Breast epithelium (tissue), 4 donors: ENCODE measurements around the gene NAALADL2. TPM values are rescaled to one million over a fixed set of nuclear protein-coding genes. Genes with fewer than 3 reads are reported as not detected.

Experiments
- DNase-seq, 2 donors: peaks; one replicate each; pipeline ENCODE4 v3.0.0-alpha.2; 2019; ENCODE audit warnings: low spot score in 2 of 2
- H3K27ac ChIP-seq, 2 donors: fragments of 200-600 bp; sonication (generic) in 1 of 2; one replicate each; pipeline ENCODE4 v1.5.1; 2016 to 2019; ENCODE audit warnings: mild to moderate bottlenecking in 1 of 2
- H3K27me3 ChIP-seq, 2 donors: fragments of 200-600 bp; sonication (generic) in 1 of 2; one replicate each; pipeline versions ENCODE4 v1.5.1 to v1.6.0; 2017 to 2019; ENCODE audit warnings: control low read depth in 1 of 2, mild to moderate bottlenecking in 1 of 2
- H3K36me3 ChIP-seq: fragments of 200-600 bp; one replicate; pipeline ENCODE4 v1.5.1; 2019
- H3K4me1 ChIP-seq, 2 donors: fragments of 200-600 bp; sonication (generic); one replicate each; pipeline ENCODE4 v1.5.1; 2016 to 2019; ENCODE audit warnings: control low read depth in 1 of 2
- H3K4me3 ChIP-seq, 3 donors: fragments of 200-600 bp; sonication (generic); 1 replicate in 2 of 3; 2 replicates in 1 of 3; pipeline ENCODE4 v1.5.1; 2016 to 2019; ENCODE audit warnings: mild to moderate bottlenecking in 3 of 3, moderate library complexity in 2 of 3
- H3K9me3 ChIP-seq, 2 donors: fragments of 200-600 bp; sonication (generic) in 1 of 2; one replicate each; pipeline ENCODE4 v1.5.1; 2016 to 2019; ENCODE audit warnings: control low read depth in 1 of 2
- POLR2A ChIP-seq: fragments of 450-650 bp; IDR thresholded peaks from one replicate; pipeline ENCODE4 v1.6.1; 2016; ENCODE audit warnings: antibody characterized with exemption, mild to moderate bottlenecking, moderate library complexity
- POLR2AphosphoS5 ChIP-seq, 3 donors: sonication (generic); formaldehyde crosslinking; IDR thresholded peaks; one replicate each; pipeline ENCODE4 v1.6.1; 2017; ENCODE audit warnings: antibody characterized with exemption in 3 of 3
- intact Hi-C: fragments of 100-400 bp; cut with DNase I; formaldehyde crosslinking; loops from one replicate; pipeline ENCODE4 v1.15.1; 2023; ENCODE audit warnings: low total_unique reads
- total RNA-seq, 3 donors: library from RNA; depleted of rRNA; stranded (reverse); fragments of >200 nt; gene quantifications; one replicate each; pipeline ENCODE4 v1.1.0, GENCODE V29; 2016
- TF ChIP-seq, protein P1 (sequence below), 3 donors: fragments of 450-650 bp; IDR thresholded peaks; one replicate each; pipeline ENCODE4 v1.5.1; 2016 to 2017; ENCODE audit warnings: antibody characterized with exemption in 3 of 3, mild to moderate bottlenecking in 3 of 3, moderate library complexity in 3 of 3

The NAALADL2 gene
- total RNA-seq, 3 donors from 2014 or later: 12.0 to 69.5 (median 53.9) TPM

GRCh38 chr3:175601521-175601920 lies 742.4 kb downstream of the NAALADL2 start:
- intact Hi-C loops: no loop called here
- H3K4me3 ChIP-seq: no peak overlapping the region
- no peaks in the 10 kb centered on the region for H3K36me3 ChIP-seq
- H3K4me1 ChIP-seq: no peaks in the 10 kb centered on the region
- DNase-seq: no peak
- TF ChIP-seq, protein P1, sequence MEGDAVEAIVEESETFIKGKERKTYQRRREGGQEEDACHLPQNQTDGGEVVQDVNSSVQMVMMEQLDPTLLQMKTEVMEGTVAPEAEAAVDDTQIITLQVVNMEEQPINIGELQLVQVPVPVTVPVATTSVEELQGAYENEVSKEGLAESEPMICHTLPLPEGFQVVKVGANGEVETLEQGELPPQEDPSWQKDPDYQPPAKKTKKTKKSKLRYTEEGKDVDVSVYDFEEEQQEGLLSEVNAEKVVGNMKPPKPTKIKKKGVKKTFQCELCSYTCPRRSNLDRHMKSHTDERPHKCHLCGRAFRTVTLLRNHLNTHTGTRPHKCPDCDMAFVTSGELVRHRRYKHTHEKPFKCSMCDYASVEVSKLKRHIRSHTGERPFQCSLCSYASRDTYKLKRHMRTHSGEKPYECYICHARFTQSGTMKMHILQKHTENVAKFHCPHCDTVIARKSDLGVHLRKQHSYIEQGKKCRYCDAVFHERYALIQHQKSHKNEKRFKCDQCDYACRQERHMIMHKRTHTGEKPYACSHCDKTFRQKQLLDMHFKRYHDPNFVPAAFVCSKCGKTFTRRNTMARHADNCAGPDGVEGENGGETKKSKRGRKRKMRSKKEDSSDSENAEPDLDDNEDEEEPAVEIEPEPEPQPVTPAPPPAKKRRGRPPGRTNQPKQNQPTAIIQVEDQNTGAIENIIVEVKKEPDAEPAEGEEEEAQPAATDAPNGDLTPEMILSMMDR (IDR thresholded peaks at IDR 0.05): no peak
- TF ChIP-seq POLR2AphosphoS5 (IDR thresholded peaks at IDR 0.05): no peak
- TF ChIP-seq POLR2A: no peak
- H3K27me3 ChIP-seq: no peaks in the 10 kb centered on the region
- no peak overlapping the region for H3K27ac ChIP-seq
- no peaks in the 10 kb centered on the region for H3K9me3 ChIP-seq

GRCh38 chr3:175605851-175606250 lies 746.7 kb downstream of the NAALADL2 start:
- H3K4me3 ChIP-seq: no peak overlapping the region
- H3K27ac ChIP-seq: no peak overlapping the region
- no peaks in the 10 kb centered on the region for H3K36me3 ChIP-seq
- TF ChIP-seq, protein P1 (IDR thresholded peaks at IDR 0.05): no peak
- TF ChIP-seq POLR2AphosphoS5 (IDR thresholded peaks at IDR 0.05) (no peak), POLR2A (no peak)
- intact Hi-C loops: no loop called here
- H3K4me1 ChIP-seq: no peaks in the 10 kb centered on the region
- no peak for DNase-seq
- H3K9me3 ChIP-seq: no peaks in the 10 kb centered on the region
- no peaks in the 10 kb centered on the region for H3K27me3 ChIP-seq

- Histone ChIP-seq H3K4me1 (no peaks in the 10 kb centered on the region), H3K27me3 (no peaks in the 10 kb centered on the region), H3K9me3 (no peaks in the 10 kb centered on the region), H3K36me3 (no peaks in the 10 kb centered on the region), H3K4me3 (no peak overlapping the region), H3K27ac (no peak overlapping the region)
- no peak for TF ChIP-seq POLR2A
- TF ChIP-seq POLR2AphosphoS5 (IDR thresholded peaks at IDR 0.05): no peak
- TF ChIP-seq, protein P1 (IDR thresholded peaks at IDR 0.05): no peak
- intact Hi-C loops: no loop called here
- no peak for DNase-seq
Observed at GRCh38 chr3:175606650-175607318, 747.6 kb downstream of the NAALADL2 start.

DNA sequence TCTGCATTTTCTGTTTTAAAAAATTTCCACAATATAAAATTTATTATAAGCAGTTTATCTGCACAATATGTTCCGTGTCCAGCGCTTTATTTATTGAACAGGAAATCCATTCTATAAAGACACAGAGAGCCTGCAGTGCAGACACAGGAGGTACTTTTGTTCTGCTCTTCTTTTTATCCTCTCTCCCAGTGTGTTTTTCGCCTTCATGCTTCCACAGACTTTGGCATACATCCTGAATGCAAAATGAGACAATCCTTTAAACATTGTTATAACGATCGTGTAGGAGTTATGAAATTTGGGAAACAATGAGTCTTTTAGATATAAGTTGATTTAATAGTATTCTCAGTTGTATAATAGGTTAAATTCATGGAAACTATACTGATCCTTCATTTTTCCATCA lies 749.2 kb downstream of the NAALADL2 start:
- intact Hi-C loops: no loop called here
- H3K36me3 ChIP-seq: no peaks in the 10 kb centered on the region
- no peak for DNase-seq
- H3K4me3 ChIP-seq: no peak overlapping the region
- H3K27ac ChIP-seq: no peak overlapping the region
- H3K4me1 ChIP-seq: no peaks in the 10 kb centered on the region
- TF ChIP-seq, protein P1 (IDR thresholded peaks at IDR 0.05): no peak
- no peak for TF ChIP-seq POLR2A
- TF ChIP-seq POLR2AphosphoS5 (IDR thresholded peaks at IDR 0.05): no peak
- H3K27me3 ChIP-seq: no peaks in the 10 kb centered on the region
- no peaks in the 10 kb centered on the region for H3K9me3 ChIP-seq

- intact Hi-C loops: no loop called here
- no peaks in the 10 kb centered on the region for H3K36me3 ChIP-seq
- no peak for DNase-seq
- TF ChIP-seq POLR2A: no peak
- TF ChIP-seq, protein P1 (IDR thresholded peaks at IDR 0.05): no peak
- no peak for TF ChIP-seq POLR2AphosphoS5 (IDR thresholded peaks at IDR 0.05)
- H3K4me1 ChIP-seq: no peaks in the 10 kb centered on the region
- no peak overlapping the region for H3K4me3 ChIP-seq
- H3K27me3 ChIP-seq: no peaks in the 10 kb centered on the region
- H3K9me3 ChIP-seq: no peaks in the 10 kb centered on the region
- H3K27ac ChIP-seq: no peak overlapping the region
Observed at GRCh38 chr3:175608911-175609310, 749.8 kb downstream of the NAALADL2 start.
